Hepatocyte (in vitro differentiated cells): Measurements from ENCODE around the gene SPINDOC. TPM values are rescaled to one million over a fixed set of nuclear protein-coding genes. Genes with fewer than 3 reads are reported as not detected.

Source experiments
- DNase-seq: peaks from one replicate; pipeline ENCODE4 v3.0.0-alpha.2; 2016; ENCODE audit warnings: low spot score
- H2AFZ ChIP-seq: fragments of 200-600 bp; sonication (generic); 2 replicates; pipeline ENCODE4 v1.6.0; 2016; ENCODE audit warnings: antibody characterized with exemption, mild to moderate bottlenecking
- H3K27ac ChIP-seq: fragments of 200-600 bp; sonication (generic); 2 replicates; pipeline ENCODE4 v1.5.1; 2016; ENCODE audit warnings: mild to moderate bottlenecking
- H3K27me3 ChIP-seq: fragments of 200-600 bp; sonication (generic); 2 replicates; pipeline ENCODE4 v1.6.1; 2016
- H3K36me3 ChIP-seq: fragments of 200-600 bp; sonication (generic); replicated peaks from 2 replicates; pipeline ENCODE4 v1.5.1; 2016; ENCODE audit warnings: low read depth; ENCODE audit not compliant: insufficient read depth
- H3K4me1 ChIP-seq: fragments of 200-600 bp; sonication (generic); 2 replicates; pipeline ENCODE4 v1.5.1; 2016; ENCODE audit warnings: mild to moderate bottlenecking, moderate library complexity; ENCODE audit not compliant: insufficient read depth
- H3K4me2 ChIP-seq: fragments of 200-600 bp; sonication (generic); 2 replicates; pipeline ENCODE4 v1.6.0; 2016
- H3K4me3 ChIP-seq: fragments of 200-600 bp; sonication (generic); 2 replicates; pipeline ENCODE4 v1.5.1; 2016; ENCODE audit warnings: mild to moderate bottlenecking
- H3K79me2 ChIP-seq: fragments of 200-600 bp; sonication (generic); 2 replicates; pipeline ENCODE4 v1.6.0; 2017; ENCODE audit warnings: mild to moderate bottlenecking
- H3K9me2 ChIP-seq: fragments of 200-600 bp; sonication (generic); replicated peaks from 2 replicates; pipeline ENCODE4 v1.6.0; 2017; ENCODE audit warnings: mild to moderate bottlenecking; ENCODE audit not compliant: insufficient read depth
- H3K9me3 ChIP-seq: fragments of 200-600 bp; sonication (generic); 2 replicates; pipeline ENCODE4 v1.5.1; 2016; ENCODE audit warnings: low read depth, mild to moderate bottlenecking
- H4K20me1 ChIP-seq: fragments of 200-600 bp; sonication (generic); 2 replicates; pipeline ENCODE4 v1.6.0; 2016; ENCODE audit warnings: mild to moderate bottlenecking; ENCODE audit not compliant: insufficient read depth, poor library complexity, severe bottlenecking
- EZH2 ChIP-seq: fragments of 200-600 bp; sonication (generic); IDR thresholded peaks from 2 replicates; pipeline ENCODE4 v1.6.1; 2016; ENCODE audit warnings: antibody characterized with exemption, mild to moderate bottlenecking, borderline replicate concordance
- EZH2phosphoT487 ChIP-seq: fragments of 200-600 bp; sonication (generic); IDR thresholded peaks from one replicate; pipeline ENCODE4 v1.6.1; 2018; ENCODE audit warnings: antibody characterized with exemption, mild to moderate bottlenecking, low read depth, moderate library complexity; ENCODE audit not compliant: unreplicated experiment, severe bottlenecking
- WGBS: methylation state at CpG from one replicate; pipeline ENCODE4 v1.1.6; 2016; ENCODE audit warnings: low lambda C conversion rate; ENCODE audit errors: missing lambda C conversion rate; 5-methylcytosine and 5-hydroxymethylcytosine counted together
- polyA plus RNA-seq: library from polyadenylated mRNA; unstranded; fragments of >200 nt; fragmentation: Nextera tagmentation; extraction: Ambion mirVana; gene quantifications from 2 replicates; pipeline ENCODE4 v1.2.1, GENCODE V29; 2016
- total RNA-seq: library from RNA; depleted of rRNA; stranded (reverse); fragments of >200 nt; gene quantifications from 2 replicates; pipeline ENCODE4 v1.2.3, GENCODE V29; 2014
- TF ChIP-seq, protein P1 (sequence below): fragments of 200-600 bp; sonication (generic); IDR thresholded peaks from 2 replicates; pipeline ENCODE4 v1.5.1; 2016; ENCODE audit warnings: antibody characterized with exemption, mild to moderate bottlenecking; ENCODE audit not compliant: poor library complexity

The SPINDOC gene, protein sequence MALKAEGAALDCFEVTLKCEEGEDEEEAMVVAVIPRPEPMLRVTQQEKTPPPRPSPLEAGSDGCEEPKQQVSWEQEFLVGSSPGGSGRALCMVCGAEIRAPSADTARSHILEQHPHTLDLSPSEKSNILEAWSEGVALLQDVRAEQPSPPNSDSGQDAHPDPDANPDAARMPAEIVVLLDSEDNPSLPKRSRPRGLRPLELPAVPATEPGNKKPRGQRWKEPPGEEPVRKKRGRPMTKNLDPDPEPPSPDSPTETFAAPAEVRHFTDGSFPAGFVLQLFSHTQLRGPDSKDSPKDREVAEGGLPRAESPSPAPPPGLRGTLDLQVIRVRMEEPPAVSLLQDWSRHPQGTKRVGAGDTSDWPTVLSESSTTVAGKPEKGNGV
- total RNA-seq (24.0 and 25.2 TPM in 2 replicates), polyA plus RNA-seq (5.4 and 9.9 TPM in 2 replicates)

DNA sequence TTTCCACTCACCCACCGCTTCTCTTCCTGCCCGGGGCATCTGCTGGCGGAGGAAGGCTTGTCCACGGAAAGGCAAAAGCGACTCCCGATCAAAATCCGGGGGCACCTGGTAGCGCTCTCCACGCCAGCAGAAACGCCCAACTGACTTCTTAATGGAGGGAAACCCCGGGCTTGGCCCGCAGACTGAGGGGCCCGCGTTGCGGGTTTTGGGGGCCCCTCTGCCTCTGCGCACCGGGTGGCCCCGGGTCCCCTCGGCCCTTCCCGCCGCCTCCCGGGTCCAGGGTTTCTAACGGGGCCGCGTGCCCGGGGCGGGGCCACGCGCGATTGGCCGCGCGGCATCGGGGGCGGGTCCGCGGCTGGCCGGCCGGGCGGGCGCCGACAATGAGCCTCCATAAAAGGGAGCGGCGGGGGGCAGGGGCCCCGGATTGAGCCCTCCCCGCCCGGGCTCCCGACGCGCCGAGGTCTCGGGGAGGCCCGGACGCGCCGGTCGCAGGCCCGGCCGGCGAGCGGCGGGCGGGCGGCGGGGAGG, at the start of gene SPINDOC:
Gene SPINDOC, plus strand, starts transcription at position 422 of the 528 bp plus-strand sequence. CDS start 231 bp downstream, outside the sequence.
- peak within 1 kb of the TSS; percentile 97 for H3K4me2 ChIP-seq
- peak within 1 kb of the TSS; percentile 97 for H3K4me3 ChIP-seq
- peak within 1 kb of the TSS; percentile 84 for H3K27ac ChIP-seq
- no peaks in the 10 kb centered on the region for H3K9me2 ChIP-seq
- peak within 1 kb of the TSS; percentile 96 for H2AFZ ChIP-seq
- WGBS: under 1% methylated on average over 25 of the region's 65 CpGs
- no peaks in the 10 kb centered on the region for H3K36me3 ChIP-seq
- DNase-seq: peak; percentile 86
- H3K9me3 ChIP-seq: no peaks in the 10 kb centered on the region
- no peak for TF ChIP-seq EZH2phosphoT487
- TF ChIP-seq EZH2: no peak
- TF ChIP-seq, protein P1, sequence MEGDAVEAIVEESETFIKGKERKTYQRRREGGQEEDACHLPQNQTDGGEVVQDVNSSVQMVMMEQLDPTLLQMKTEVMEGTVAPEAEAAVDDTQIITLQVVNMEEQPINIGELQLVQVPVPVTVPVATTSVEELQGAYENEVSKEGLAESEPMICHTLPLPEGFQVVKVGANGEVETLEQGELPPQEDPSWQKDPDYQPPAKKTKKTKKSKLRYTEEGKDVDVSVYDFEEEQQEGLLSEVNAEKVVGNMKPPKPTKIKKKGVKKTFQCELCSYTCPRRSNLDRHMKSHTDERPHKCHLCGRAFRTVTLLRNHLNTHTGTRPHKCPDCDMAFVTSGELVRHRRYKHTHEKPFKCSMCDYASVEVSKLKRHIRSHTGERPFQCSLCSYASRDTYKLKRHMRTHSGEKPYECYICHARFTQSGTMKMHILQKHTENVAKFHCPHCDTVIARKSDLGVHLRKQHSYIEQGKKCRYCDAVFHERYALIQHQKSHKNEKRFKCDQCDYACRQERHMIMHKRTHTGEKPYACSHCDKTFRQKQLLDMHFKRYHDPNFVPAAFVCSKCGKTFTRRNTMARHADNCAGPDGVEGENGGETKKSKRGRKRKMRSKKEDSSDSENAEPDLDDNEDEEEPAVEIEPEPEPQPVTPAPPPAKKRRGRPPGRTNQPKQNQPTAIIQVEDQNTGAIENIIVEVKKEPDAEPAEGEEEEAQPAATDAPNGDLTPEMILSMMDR: no peak
- H4K20me1 ChIP-seq: peaks cover 37% of the 10 kb centered on the region
- peaks cover 12% of the 10 kb centered on the region for H3K4me1 ChIP-seq
- no peaks in the 10 kb centered on the region for H3K27me3 ChIP-seq
- peaks cover 48% of the 10 kb centered on the region for H3K79me2 ChIP-seq

DNA sequence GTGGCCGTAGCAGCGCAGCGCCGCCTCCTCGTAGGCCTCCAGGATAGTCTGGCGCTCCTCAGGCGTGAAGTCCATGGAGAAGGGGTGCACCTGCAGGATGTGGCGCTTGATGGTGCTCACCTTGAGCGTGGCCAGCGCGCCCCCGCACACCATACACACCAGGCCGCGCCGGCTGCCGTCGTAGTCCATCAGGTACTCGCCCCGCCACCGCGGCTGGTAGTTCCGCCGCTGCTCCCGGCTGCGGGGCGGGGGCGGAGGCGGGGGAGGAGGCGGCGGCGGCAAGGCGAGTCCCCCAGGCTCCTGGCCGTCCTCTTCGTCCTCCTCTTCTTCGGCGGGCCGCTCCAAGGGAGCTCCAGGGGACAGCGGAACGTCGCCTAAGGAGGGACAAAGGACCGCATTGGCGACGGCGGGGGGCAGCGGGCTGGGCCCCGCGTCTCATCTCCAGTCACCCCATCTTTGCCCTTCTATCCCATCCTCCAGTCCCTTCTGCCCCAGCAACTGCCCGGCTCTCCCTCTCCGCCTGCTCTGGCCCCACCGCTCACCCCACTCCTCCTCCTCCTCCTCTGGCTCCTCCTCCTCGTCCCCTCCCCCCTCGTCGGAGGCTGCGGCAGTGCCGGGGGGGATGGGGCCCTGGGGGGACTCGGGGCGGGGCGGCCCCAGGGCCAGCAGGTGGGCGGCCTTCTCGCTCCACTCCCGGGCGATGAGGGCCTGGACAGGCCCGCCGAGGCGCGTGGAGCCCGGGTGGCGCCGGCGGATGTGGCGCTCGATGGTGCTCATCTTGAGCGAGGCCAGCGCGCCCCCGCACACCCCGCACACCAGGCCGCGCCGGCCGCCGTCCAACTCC, 49.5 kb upstream of the SPINDOC start:
- H3K9me2 ChIP-seq: no peaks in the 10 kb centered on the region
- H3K9me3 ChIP-seq: no peaks in the 10 kb centered on the region
- H3K27me3 ChIP-seq: no peaks in the 10 kb centered on the region
- TF ChIP-seq EZH2phosphoT487 (no peak), EZH2 (no peak)
- TF ChIP-seq, protein P1: no peak
- H3K4me2 ChIP-seq: peak overlapping the region; percentile 58
- peak; percentile 26 for DNase-seq
- no peak overlapping the region for H3K27ac ChIP-seq
- no peaks in the 10 kb centered on the region for H3K36me3 ChIP-seq
- H4K20me1 ChIP-seq: peaks cover 65% of the 10 kb centered on the region
- no peak overlapping the region for H3K4me3 ChIP-seq
- no peak overlapping the region for H2AFZ ChIP-seq
- H3K79me2 ChIP-seq: peaks cover 53% of the 10 kb centered on the region
- peaks cover 51% of the 10 kb centered on the region for H3K4me1 ChIP-seq
- WGBS: 50% methylated on average over 32 of the region's 82 CpGs

DNA sequence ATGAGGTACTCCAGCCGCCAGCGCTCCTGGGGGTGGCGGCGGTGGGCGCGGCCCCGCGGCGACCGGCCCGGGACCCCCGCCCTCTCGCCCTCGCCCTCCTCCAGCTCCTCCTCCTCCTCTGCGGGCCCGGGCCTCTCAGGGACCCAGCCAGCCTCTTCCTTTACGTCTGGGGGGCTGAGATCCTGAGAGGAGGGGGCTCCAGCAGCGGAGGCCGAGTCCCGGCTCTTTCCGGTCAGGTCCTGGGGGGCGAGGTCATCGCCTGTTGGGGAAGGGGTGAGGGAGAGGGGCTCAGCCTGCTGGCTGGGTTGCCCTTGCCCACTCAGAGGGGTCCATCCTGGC, 48.9 kb upstream of the SPINDOC start:
- Histone ChIP-seq H3K27ac (no peak overlapping the region), H3K4me3 (no peak overlapping the region), H4K20me1 (peaks cover 65% of the 10 kb centered on the region), H2AFZ (no peak overlapping the region), H3K79me2 (peaks cover 53% of the 10 kb centered on the region), H3K4me1 (peaks cover 51% of the 10 kb centered on the region), H3K9me3 (no peaks in the 10 kb centered on the region), H3K4me2 (peak overlapping the region; percentile 80), H3K9me2 (no peaks in the 10 kb centered on the region), H3K27me3 (no peaks in the 10 kb centered on the region), H3K36me3 (no peaks in the 10 kb centered on the region)
- WGBS: 78% methylated on average over 9 of the region's 23 CpGs
- TF ChIP-seq EZH2 (no peak), EZH2phosphoT487 (no peak)
- TF ChIP-seq, protein P1: no peak
- peak; percentile 10 for DNase-seq
